K562 (cell line): ENCODE data around the gene TFCP2. TPM values are rescaled to one million over a fixed set of nuclear protein-coding genes. Genes with fewer than 3 reads are reported as not detected.

ENCODE experiments used
- BACH1 ChIP-seq: fragments of 200-800 bp; sonication (Bioruptor generic); IDR thresholded peaks from 2 replicates; pipeline ENCODE4 v1.6.1; 2016; ENCODE audit warnings: missing genetic modification characterization, missing compliant biosample characterization
- CEBPG ChIP-seq, 3 experiments: fragments of 200-800 bp in 1 of 3; sonication (Bioruptor generic) in 1 of 3; sonication (generic) in 1 of 3; formaldehyde crosslinking in 1 of 3; IDR thresholded peaks in 2 of 3; conservative IDR thresholded peaks in 1 of 3; 2 replicates each; pipeline versions ENCODE4 v1.6.1 to v1.8.0; 2016 to 2022; ENCODE audit warnings: missing compliant biosample characterization in 2 of 3, missing genetic modification characterization in 2 of 3, mild to moderate bottlenecking in 1 of 3, missing genetic modification reagents in 1 of 3
- CHD4 ChIP-seq: fragments of 200-600 bp; sonication (generic); IDR thresholded peaks from 3 replicates; pipeline ENCODE4 v1.6.1; 2012; ENCODE audit warnings: low read depth, mild to moderate bottlenecking, mixed read lengths, low read length, inconsistent platforms; ENCODE audit not compliant: insufficient read depth, insufficient replicate concordance, poor library complexity, severe bottlenecking
- GABPB2 ChIP-seq: fragments of 250-450 bp; sonication (Bioruptor Pico); conservative IDR thresholded peaks from 2 replicates; pipeline ENCODE4 v1.5.1; 2021; ENCODE audit warnings: mild to moderate bottlenecking
- HDAC2 ChIP-seq: fragments of 450-650 bp; IDR thresholded peaks from 2 replicates; pipeline ENCODE4 v1.6.1; 2016; ENCODE audit warnings: mild to moderate bottlenecking
- HDAC3 ChIP-seq: fragments of 450-650 bp; IDR thresholded peaks from 2 replicates; pipeline ENCODE4 v1.6.1; 2018; ENCODE audit warnings: borderline replicate concordance, mild to moderate bottlenecking, moderate library complexity; ENCODE audit not compliant: partially characterized antibody
- JUNB ChIP-seq: fragments of 450-650 bp; formaldehyde crosslinking; conservative IDR thresholded peaks from 2 replicates; pipeline ENCODE4 v1.4.0; 2020; ENCODE audit warnings: mild to moderate bottlenecking
- SMC3 ChIP-seq: conservative IDR thresholded peaks from 2 replicates; pipeline ENCODE4 v1.6.1; 2011; ENCODE audit warnings: low read depth, low read length, improper control_type of control experiment; ENCODE audit not compliant: insufficient read depth
- SREBF1 ChIP-seq: fragments of 150-350 bp; IDR thresholded peaks from 2 replicates; pipeline ENCODE4 v1.6.1; 2014; ENCODE audit warnings: antibody characterized with exemption, low read depth, low read length, borderline replicate concordance
- polyA plus RNA-seq, 8 experiments: library from polyadenylated mRNA; depleted of rRNA in 4 of 8; stranded (reverse) in 5 of 8; unstranded in 3 of 8; fragments of >200 nt; fragmentation: Nextera tagmentation in 2 of 8; fragmentation: Illumina TruSeq in 1 of 8; extraction: Ambion mirVana in 2 of 8; extraction: Trizol in 1 of 8; gene quantifications; 2 replicates each; pipeline versions ENCODE4 v1.2.1 to v1.2.3, GENCODE V29; 2011 to 2014; ENCODE audit warnings: inconsistent platforms in 1 of 8, missing spikeins in 1 of 8
- total RNA-seq, 7 experiments: library from RNA; depleted of rRNA in 6 of 7; stranded (reverse); fragments of >200 nt in 6 of 7; fragmentation: Illumina TruSeq in 2 of 7; extraction: Trizol in 2 of 7; gene quantifications; 2 replicates each; pipeline versions ENCODE4 v1.2.1 to v1.2.3, GENCODE V29; 2011 to 2021; ENCODE audit warnings: low replicate concordance in 1 of 7
- TF ChIP-seq, protein P1 (sequence below): fragments of 450-650 bp; IDR thresholded peaks from 2 replicates; pipeline ENCODE4 v1.6.1; 2016; ENCODE audit warnings: low read depth
- TF ChIP-seq, protein P2 (sequence below): fragments of 450-650 bp; IDR thresholded peaks from 2 replicates; pipeline ENCODE4 v1.7.0; 2016; ENCODE audit warnings: borderline replicate concordance
- TF ChIP-seq, protein P3 (sequence below): fragments of 250-450 bp; sonication (Bioruptor Pico); IDR thresholded peaks from 2 replicates; pipeline ENCODE4 v1.9.0; 2021; ENCODE audit warnings: mild to moderate bottlenecking, inconsistent platforms
- TF ChIP-seq, protein P4 (sequence below): IDR thresholded peaks from 2 replicates; pipeline ENCODE4 v1.6.1; 2014; ENCODE audit warnings: antibody characterized with exemption

Gene TFCP2
- total and polyA plus RNA-seq, 9 of the 15 experiments (the other 6 are each of a cell fraction or from before 2014, with no cell fraction given) = 8.0 to 38.9 (median 19.3) TPM

DNA sequence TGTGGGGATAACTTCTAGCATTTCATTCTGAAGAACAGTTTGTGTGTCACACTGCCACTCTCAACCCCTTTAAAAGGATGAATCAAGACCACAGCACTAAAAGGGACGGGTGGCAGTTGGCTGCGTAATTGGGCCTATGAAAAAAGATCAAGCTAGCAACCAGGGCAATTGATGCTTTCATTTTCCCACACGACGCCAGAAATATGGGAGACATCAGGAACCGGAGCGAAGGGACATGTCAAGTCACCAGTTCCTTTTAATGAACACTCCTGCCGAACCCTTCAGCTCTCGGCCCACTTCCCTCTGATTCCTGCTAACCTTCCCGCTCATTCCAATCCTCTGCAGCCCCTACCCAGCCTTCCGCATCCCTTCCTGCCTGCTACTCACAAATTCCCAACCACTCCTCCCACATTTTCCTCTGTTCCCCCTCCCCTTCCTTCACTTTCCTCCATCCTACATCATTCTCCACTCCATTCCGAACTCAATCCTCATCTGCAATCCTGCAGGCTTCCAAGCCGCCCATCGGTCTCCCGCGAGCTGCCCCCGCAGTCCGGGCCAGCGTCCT, 90.3 kb downstream of the TFCP2 start (continued):
- TF ChIP-seq, protein P1, sequence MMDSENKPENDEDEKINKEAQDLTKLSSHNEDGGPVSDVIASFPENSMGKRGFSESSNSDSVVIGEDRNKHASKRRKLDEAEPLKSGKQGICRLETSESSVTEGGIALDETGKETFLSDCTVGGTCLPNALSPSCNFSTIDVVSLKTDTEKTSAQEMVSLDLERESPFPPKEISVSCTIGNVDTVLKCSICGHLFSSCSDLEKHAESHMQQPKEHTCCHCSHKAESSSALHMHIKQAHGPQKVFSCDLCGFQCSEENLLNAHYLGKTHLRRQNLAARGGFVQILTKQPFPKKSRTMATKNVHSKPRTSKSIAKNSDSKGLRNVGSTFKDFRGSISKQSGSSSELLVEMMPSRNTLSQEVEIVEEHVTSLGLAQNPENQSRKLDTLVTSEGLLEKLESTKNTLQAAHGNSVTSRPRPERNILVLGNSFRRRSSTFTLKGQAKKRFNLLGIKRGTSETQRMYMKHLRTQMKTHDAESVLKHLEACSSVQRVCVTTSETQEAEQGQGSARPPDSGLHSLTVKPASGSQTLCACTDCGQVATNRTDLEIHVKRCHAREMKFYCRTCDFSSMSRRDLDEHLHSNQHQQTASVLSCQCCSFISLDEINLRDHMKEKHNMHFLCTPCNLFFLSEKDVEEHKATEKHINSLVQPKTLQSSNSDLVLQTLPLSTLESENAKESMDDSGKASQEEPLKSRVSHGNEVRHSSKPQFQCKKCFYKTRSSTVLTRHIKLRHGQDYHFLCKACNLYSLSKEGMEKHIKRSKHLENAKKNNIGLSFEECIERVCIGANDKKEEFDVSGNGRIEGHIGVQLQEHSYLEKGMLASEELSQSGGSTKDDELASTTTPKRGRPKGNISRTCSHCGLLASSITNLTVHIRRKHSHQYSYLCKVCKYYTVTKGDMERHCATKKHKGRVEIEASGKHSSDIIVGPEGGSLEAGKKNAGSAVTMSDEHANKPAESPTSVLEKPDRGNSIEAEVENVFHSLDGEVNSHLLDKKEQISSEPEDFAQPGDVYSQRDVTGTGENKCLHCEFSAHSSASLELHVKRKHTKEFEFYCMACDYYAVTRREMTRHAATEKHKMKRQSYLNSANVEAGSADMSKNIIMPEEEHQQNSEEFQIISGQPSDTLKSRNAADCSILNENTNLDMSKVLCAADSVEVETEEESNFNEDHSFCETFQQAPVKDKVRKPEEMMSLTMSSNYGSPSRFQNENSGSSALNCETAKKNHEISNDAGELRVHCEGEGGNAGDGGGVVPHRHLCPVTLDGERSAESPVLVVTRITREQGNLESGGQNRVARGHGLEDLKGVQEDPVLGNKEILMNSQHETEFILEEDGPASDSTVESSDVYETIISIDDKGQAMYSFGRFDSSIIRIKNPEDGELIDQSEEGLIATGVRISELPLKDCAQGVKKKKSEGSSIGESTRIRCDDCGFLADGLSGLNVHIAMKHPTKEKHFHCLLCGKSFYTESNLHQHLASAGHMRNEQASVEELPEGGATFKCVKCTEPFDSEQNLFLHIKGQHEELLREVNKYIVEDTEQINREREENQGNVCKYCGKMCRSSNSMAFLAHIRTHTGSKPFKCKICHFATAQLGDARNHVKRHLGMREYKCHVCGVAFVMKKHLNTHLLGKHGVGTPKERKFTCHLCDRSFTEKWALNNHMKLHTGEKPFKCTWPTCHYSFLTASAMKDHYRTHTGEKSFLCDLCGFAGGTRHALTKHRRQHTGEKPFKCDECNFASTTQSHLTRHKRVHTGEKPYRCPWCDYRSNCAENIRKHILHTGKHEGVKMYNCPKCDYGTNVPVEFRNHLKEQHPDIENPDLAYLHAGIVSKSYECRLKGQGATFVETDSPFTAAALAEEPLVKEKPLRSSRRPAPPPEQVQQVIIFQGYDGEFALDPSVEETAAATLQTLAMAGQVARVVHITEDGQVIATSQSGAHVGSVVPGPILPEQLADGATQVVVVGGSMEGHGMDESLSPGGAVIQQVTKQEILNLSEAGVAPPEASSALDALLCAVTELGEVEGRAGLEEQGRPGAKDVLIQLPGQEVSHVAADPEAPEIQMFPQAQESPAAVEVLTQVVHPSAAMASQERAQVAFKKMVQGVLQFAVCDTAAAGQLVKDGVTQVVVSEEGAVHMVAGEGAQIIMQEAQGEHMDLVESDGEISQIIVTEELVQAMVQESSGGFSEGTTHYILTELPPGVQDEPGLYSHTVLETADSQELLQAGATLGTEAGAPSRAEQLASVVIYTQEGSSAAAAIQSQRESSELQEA = peak; percentile 46; the same call in 1 of the 2 replicates
- TF ChIP-seq CEBPG (CRISPR knock-in tag; IDR thresholded peaks at IDR 0.05) = no peak
- no peak for TF ChIP-seq CEBPG (tag; conservative IDR thresholded peaks at IDR 0.05 in 1 of 2, IDR thresholded peaks at IDR 0.05 in 1 of 2)
- TF ChIP-seq GABPB2 = no peak
- TF ChIP-seq, protein P2, sequence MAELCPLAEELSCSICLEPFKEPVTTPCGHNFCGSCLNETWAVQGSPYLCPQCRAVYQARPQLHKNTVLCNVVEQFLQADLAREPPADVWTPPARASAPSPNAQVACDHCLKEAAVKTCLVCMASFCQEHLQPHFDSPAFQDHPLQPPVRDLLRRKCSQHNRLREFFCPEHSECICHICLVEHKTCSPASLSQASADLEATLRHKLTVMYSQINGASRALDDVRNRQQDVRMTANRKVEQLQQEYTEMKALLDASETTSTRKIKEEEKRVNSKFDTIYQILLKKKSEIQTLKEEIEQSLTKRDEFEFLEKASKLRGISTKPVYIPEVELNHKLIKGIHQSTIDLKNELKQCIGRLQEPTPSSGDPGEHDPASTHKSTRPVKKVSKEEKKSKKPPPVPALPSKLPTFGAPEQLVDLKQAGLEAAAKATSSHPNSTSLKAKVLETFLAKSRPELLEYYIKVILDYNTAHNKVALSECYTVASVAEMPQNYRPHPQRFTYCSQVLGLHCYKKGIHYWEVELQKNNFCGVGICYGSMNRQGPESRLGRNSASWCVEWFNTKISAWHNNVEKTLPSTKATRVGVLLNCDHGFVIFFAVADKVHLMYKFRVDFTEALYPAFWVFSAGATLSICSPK = 0 out of 2 replicates have a peak, but pooled peaks have one; percentile 89
- no peak for TF ChIP-seq SREBF1
- no peak for TF ChIP-seq HDAC2
- TF ChIP-seq, protein P3, sequence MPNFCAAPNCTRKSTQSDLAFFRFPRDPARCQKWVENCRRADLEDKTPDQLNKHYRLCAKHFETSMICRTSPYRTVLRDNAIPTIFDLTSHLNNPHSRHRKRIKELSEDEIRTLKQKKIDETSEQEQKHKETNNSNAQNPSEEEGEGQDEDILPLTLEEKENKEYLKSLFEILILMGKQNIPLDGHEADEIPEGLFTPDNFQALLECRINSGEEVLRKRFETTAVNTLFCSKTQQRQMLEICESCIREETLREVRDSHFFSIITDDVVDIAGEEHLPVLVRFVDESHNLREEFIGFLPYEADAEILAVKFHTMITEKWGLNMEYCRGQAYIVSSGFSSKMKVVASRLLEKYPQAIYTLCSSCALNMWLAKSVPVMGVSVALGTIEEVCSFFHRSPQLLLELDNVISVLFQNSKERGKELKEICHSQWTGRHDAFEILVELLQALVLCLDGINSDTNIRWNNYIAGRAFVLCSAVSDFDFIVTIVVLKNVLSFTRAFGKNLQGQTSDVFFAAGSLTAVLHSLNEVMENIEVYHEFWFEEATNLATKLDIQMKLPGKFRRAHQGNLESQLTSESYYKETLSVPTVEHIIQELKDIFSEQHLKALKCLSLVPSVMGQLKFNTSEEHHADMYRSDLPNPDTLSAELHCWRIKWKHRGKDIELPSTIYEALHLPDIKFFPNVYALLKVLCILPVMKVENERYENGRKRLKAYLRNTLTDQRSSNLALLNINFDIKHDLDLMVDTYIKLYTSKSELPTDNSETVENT = no peak
- no peak for TF ChIP-seq HDAC3
- TF ChIP-seq SMC3 = no peak
- TF ChIP-seq, protein P4, sequence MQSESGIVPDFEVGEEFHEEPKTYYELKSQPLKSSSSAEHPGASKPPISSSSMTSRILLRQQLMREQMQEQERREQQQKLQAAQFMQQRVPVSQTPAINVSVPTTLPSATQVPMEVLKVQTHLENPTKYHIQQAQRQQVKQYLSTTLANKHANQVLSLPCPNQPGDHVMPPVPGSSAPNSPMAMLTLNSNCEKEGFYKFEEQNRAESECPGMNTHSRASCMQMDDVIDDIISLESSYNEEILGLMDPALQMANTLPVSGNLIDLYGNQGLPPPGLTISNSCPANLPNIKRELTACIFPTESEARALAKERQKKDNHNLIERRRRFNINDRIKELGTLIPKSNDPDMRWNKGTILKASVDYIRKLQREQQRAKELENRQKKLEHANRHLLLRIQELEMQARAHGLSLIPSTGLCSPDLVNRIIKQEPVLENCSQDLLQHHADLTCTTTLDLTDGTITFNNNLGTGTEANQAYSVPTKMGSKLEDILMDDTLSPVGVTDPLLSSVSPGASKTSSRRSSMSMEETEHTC = no peak
- no peak for TF ChIP-seq JUNB (CRISPR knock-in tag)
- TF ChIP-seq CHD4 = no peak
- TF ChIP-seq BACH1 = no peak
